NK-92 (cell line): Measurements from ENCODE around the gene MED7.
"Not testable (repeated sequence)": the region's sequence is repeated elsewhere in the genome, so short reads cannot be mapped to it uniquely, and the experiment has no call there.

Source experiments
- DNase-seq: peaks from one replicate; lab custom pipeline; 2025; ENCODE audit not compliant: unreplicated experiment; lab: John Stamatoyannopoulos, UW

MED7 gene, protein sequence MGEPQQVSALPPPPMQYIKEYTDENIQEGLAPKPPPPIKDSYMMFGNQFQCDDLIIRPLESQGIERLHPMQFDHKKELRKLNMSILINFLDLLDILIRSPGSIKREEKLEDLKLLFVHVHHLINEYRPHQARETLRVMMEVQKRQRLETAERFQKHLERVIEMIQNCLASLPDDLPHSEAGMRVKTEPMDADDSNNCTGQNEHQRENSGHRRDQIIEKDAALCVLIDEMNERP

DNA sequence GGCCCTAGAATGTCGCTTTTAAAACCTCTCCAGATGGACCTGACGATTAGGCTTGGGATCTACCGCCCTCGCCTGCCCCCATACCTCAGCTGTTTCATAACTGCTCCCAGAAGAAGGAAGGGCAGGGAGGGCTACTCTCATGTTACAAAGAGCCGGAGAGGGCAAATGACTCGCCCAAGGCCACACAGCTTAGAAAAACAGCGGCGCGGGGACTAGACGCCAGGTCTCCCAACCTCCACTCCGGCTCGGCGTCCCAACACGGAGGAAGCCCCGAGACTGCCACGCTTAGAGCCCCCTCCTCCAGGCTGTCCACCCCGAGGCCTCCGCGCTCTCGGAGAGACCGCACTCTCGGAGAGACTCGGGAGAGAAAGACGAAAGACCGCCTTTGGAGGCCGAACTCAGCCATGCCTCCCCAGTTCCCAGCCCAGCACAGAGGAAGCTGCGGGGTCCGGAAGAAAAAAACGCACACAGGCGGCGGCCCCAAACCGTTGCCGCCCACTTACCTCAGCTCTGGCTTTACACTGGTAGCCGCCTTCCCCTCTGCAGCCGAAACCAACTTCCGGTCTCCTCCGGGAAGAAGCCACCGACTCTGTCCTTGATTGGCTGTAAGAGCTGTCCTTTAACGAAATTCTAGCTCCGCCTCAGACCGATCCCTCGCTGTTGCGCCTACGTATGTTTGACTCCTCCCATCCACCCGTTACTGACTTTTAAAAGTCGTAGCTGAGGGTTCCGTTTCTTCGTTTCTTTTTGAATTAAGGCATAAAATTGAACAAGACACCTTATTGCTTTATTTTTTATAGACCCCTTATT, at the start of gene MED7:
Gene MED7 (minus strand): TSS at position 549 of the 810 bp plus-strand sequence. CDS start 3,434 bp downstream, outside the sequence.
- DNase-seq = peak; percentile 73

- DNase-seq = no peak
Measured at GRCh38 chr5:157189223-157189622, 46.6 kb upstream of the MED7 start.

DNA sequence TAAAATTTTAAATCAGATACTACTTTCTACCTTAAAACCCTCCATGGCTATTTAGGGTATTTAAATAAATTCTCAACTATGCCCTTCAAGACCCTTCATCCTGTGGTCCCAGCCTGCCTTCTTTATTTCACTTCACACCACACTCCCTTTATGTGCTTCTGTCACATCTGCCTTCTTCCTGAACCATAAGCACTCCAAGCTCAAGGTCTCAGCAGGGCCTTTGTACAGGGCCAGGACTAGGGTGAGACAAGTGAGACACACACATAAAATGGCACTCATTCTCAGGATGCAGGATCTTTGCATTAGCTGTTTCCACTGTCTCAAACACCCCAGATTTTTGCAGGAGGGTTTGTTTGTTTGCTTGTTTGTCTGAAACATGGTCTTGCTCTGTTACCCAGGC, 45.6 kb upstream of the MED7 start:
- no peak for DNase-seq

DNA sequence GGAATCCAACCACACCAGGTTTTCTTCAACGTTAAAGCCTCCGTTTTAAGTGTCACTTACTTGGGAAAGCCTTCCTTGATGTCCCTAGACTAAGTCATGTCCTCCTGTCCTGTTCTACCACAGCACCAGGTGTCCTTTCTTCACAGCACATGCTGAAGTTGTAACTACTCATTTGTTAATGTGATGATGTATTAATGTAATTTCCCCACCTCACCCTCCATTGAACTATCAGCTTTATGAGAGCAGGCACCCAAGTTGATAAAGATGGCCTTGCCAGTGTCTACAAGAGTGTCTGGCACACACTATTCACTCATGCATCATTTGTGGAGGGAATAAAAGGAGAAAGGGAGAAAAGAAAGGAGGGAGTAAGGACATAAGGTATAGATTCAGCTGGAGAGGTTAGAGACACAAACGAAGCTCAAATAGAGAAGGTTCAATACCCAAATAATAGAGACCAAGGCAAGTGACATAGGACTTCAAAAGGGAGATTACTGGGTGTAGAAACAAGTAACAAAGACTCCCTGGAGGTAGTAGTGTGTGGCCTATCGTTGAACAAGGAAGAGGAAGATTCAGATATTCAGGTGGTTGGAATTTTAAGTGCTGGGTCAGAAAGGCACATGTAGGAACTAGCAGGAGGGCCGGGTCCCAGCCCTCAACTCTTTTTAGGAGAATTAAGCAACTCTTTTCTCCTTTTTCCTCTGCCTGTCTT, 44.5 kb upstream of the MED7 start:
- no peak for DNase-seq

- DNase-seq = no peak
Measured at GRCh38 chr5:157186309-157187045, 43.8 kb upstream of the MED7 start.

DNA sequence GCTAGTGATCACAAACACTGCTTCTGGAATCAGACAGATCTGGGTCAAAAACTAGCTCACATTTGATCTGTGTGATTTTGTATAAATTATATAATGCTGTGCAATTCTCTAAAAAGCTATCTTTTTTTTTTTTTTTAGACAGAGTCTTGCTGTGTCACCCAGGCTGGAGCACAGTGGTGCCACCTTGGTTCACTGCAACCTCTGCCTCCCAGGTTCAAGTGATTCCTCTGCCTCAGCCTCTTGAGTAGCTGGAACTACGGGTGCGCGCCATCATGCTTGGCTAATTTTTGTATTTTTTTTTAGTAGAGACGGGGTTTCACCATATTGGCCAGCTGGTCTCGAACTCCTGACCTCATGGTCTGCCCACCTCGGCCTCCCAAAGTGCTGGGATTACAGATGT, 42.5 kb upstream of the MED7 start:
- DNase-seq = not testable (repeated sequence)

DNA sequence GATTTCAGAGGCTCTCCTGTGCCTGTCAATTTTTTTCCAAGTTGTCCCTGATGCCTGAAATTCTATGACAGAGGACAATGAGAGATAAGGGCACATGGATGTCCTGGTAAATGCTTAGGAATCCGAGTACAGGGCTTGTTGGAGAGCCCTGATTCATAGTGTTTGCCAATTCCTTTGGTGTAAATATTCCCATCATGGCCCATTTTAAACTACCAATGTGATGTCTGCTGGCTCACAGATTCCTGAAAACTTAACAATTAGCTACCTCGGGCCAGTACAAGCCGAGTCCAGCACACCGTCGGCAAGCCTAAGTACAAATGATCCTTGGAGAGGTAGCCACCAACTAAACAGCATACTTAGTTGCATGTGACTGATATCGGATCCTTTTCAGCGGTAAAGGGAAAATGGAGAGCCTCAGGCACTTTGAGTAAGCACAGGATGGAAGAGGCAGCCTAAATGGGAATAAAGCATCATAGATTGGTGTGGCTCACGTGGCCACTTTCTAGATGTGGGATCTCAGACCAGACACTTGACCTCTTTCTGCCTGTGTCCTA, 41.5 kb upstream of the MED7 start:
- no peak for DNase-seq

- DNase-seq = no peak
Measured at GRCh38 chr5:157182143-157182757, 39.6 kb upstream of the MED7 start.

DNA sequence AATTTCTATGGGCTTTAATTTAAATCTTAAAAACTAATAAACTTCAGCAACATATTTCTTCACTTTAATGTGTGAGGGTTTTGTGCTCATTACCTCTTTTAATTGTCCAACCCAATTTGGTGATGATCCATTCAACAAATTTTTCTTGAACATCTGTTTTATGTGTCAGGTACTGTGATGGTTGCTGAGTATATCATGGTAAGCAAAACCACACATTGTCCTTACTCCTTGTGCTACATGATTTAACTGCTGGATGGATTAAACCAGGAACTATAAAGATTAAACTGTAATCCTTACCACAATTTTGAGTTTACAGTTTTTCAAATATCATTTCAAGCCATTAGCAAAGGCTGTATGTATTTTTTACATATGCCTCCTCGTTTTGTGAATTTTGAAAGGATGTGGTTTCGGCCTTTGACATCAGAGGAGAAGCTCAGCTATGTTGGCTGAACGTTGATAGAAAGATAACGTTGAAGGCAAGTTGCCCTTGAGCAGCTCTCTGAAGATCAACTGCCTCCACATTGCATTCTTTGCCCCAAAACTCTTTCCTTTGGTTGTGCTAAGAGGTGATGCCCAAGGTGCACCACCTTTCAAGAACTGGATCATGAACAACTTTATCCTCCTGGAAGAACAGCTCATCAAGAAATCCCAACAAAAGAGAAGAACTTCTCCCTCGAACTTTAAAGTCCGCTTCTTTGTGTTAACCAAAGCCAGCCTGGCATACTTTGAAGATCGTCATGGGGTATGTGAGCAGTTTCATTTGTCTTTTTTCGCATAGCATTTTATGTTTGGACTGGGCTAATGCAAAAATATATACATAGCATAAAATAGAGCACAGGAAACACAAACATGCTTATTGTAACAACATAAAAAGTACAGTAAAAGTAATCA, 38.0 kb upstream of the MED7 start, which contains the start of gene ITK:
Gene ITK (plus strand): TSS at position 467 of the 891 bp plus-strand sequence. CDS start 138 bp downstream, at position 605.
- no peak for DNase-seq

GRCh38 chr5:157178966-157179365, 36.3 kb upstream of the MED7 start:
- DNase-seq = no peak

DNA sequence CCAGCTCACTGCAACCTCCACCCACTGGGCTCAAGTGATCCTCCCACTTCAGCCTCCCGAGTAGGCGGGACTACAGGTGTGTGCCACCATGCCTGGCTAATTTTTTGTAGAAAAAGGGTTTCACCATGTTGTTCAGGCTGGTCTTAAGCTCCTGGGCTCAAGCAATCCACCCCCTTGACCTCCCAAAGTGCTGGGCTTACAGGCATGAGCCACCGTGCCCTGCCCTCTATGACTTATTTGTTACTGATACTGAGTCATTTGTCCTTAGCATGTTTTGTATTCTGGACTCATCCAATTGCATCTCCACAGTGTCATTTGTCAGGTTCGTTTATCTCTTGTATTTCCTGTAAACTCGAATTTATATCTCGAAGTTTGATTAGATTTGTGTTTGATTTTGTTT, 35.3 kb upstream of the MED7 start:
- DNase-seq = no peak

- DNase-seq = no peak
Measured at GRCh38 chr5:157175071-157175612, 32.5 kb upstream of the MED7 start.

DNA sequence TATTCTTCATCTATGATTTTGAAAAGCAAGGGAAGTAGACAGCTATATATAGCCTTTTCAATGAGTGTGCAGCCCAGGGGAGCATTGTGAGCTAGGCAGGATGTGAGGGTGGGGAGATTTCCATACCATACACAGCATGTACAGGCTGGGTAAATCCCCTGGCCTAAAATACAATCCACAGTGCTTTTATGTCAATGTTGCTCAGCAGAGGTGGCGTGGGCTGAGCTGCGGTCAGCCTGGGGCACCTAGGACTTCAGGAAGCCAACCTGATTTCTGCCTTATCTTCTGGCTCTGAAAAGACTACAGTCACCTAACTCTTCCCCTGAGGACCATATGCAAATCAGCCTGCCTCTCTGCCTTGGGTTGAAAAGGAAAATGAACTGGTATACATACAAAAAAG, 29.7 kb upstream of the MED7 start:
- DNase-seq = peak; percentile 7

GRCh38 chr5:157168286-157168685, 25.6 kb upstream of the MED7 start:
- no peak for DNase-seq

DNA sequence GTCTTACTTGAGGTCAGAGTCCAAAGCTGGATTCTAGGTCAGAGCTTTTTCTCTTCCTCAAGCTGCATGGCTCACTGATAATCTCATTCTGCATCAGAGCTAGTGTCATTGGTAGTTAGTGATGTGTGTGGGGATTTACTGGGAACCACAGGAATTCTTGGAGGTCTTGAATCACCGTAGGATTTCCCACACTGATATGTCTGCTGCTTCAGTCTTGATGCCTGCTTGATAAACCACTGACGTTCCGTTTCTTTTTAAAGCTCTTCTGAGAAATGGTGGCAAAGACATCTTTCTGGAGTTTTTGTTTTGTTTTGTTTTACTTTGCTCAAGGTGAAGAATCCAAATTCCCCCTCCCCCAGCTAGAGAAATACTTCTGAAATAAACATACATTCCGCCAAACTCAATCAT, 24.6 kb upstream of the MED7 start:
- DNase-seq = no peak

DNA sequence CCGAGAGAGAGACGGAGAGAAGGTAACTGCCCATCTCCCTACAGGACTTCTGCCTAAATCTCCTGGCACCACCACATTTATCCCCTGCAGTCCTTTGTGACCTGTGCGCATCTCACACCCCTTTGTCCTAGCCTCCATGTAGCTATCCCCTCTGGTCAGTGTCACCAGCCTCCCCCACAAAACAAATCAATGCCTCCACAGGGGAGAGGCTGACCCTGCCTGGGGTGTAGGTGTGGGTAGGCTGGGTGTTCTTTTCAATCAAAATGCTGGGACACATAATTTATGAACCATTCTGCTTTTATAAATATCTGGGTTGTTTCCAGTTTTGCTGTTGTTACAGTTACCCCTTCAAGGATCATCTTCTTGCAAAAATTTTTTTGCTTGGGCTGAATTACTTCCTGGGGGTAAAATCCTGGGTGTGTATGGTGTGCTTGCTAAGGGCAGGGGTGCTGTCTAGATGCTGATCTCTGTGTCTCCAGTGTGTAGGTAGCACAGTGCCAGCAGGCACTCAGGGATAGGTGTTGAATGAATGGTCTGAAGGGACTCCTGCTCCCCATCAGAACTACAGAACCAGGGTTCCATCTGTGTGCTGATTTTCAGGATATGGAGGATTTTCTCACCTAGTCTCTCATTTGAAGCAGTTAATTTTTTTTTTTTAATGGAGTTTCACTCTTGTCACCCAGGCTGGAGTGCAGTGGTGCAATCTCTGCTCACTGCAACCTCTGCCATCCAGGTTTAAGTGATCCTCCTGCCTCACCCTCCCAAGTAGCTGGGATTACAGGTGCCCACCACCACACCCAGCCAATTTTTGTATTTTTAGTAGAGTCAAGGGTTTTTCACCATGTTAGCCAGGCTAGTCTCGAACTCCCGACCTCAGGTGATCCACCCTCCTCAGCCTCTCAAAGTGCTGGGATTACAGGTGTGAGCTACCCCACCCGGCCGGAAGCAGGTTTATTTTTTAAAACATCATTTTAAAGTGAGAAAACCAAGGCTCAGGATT, 23.8 kb upstream of the MED7 start, which contains the start of gene GARIN3:
Gene GARIN3 (minus strand): TSS at position 51 of the 1,000 bp plus-strand sequence. CDS start 96 bp downstream, outside the sequence.
- DNase-seq = no peak

DNA sequence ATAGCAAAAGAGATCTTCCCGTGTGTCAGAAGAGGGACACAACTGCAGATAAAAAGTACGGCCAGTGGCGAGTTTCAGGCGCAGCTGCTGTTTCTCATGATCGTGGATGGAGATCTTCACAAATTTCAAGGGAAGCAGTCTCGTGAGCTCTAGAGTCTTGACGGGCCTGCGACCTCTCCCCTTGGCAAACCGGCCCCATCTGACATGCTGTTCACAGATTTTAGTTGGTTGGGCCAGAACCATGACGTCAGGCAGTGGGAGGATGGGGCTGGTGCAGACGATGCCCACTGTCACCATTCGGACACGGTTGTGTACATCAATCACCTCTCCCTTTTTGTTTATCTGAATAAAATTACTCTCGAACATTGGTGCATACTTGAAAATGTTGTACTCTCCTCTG, 23.0 kb upstream of the MED7 start:
- DNase-seq = no peak

- DNase-seq = no peak
Measured at GRCh38 chr5:157165261-157165660, 22.6 kb upstream of the MED7 start.
